Stimulated activated memory B cell treated with anti-CD40 and anti-IgM and Interleukin-4, amounts not matched to agents 10 μg/mL and 1 μg/mL and 100 μg/mL, for 72 hours (primary cell): ENCODE results near the gene ADAMTS20.
"Not testable (repeated sequence)": the region's sequence is repeated elsewhere in the genome, so short reads cannot be mapped to it uniquely, and the experiment has no call there.

Experiments used
- ATAC-seq: fragments of 150-1000 bp; cut with Tn5 transposase; 2 replicates; pipeline ENCODE4 v1.10.0; 2021
- H3K27ac Mint-ChIP-seq: one replicate; pipeline ENCODE4 v1.8.0; 2022; ENCODE audit warnings: mild to moderate bottlenecking, mixed read lengths
- H3K27me3 Mint-ChIP-seq: one replicate; pipeline ENCODE4 v1.8.0; 2022; ENCODE audit warnings: mixed read lengths
- H3K36me3 Mint-ChIP-seq: one replicate; pipeline ENCODE4 v1.8.0; 2022; ENCODE audit warnings: mixed read lengths
- H3K4me1 Mint-ChIP-seq: one replicate; pipeline ENCODE4 v1.8.0; 2022; ENCODE audit warnings: mixed read lengths
- H3K4me3 Mint-ChIP-seq: one replicate; pipeline ENCODE4 v1.8.0; 2022; ENCODE audit warnings: mild to moderate bottlenecking, moderate library complexity, mixed read lengths
- H3K9me3 Mint-ChIP-seq: one replicate; pipeline ENCODE4 v1.8.0; 2022; ENCODE audit warnings: mixed read lengths

ADAMTS20 gene

GRCh38 chr12:43550831-43551271 is 1.2 kb downstream of the ADAMTS20 start:
- Mint-ChIP-seq H3K4me3 (no peak overlapping the region), H3K36me3 (no peaks in the 10 kb centered on the region), H3K27me3 (peaks cover 28% of the 10 kb centered on the region), H3K9me3 (peaks cover 3% of the 10 kb centered on the region), H3K4me1 (no peaks in the 10 kb centered on the region), H3K27ac (no peak overlapping the region)
- no peak for ATAC-seq

- no peaks in the 10 kb centered on the region for H3K27me3 Mint-ChIP-seq
Measured at GRCh38 chr12:43544703-43545102, 7.3 kb downstream of the ADAMTS20 start.

GRCh38 chr12:43540470-43540869 is 11.5 kb downstream of the ADAMTS20 start:
- no peak overlapping the region for H3K27ac Mint-ChIP-seq
- ATAC-seq: no peak
- no peaks in the 10 kb centered on the region for H3K4me1 Mint-ChIP-seq
- H3K9me3 Mint-ChIP-seq: peaks cover 7% of the 10 kb centered on the region
- H3K4me3 Mint-ChIP-seq: no peak overlapping the region
- H3K27me3 Mint-ChIP-seq: no peaks in the 10 kb centered on the region
- no peaks in the 10 kb centered on the region for H3K36me3 Mint-ChIP-seq

More at GRCh38 chr12:43544703-43545102, 7.3 kb downstream of the ADAMTS20 start:
- Mint-ChIP-seq H3K4me1 (no peaks in the 10 kb centered on the region), H3K9me3 (no peaks in the 10 kb centered on the region), H3K4me3 (no peak overlapping the region), H3K36me3 (no peaks in the 10 kb centered on the region), H3K27ac (no peak overlapping the region)
- ATAC-seq: peak; percentile 31

- H3K36me3 Mint-ChIP-seq, H3K4me1 Mint-ChIP-seq, H3K4me3 Mint-ChIP-seq, ATAC-seq, H3K27me3 Mint-ChIP-seq, H3K9me3 Mint-ChIP-seq, H3K27ac Mint-ChIP-seq: not testable (repeated sequence)
Measured at GRCh38 chr12:43537675-43538074, 14.3 kb downstream of the ADAMTS20 start.

- no peaks in the 10 kb centered on the region for H3K9me3 Mint-ChIP-seq
- no peaks in the 10 kb centered on the region for H3K27me3 Mint-ChIP-seq
- peak; percentile 20 for ATAC-seq
- no peaks in the 10 kb centered on the region for H3K4me1 Mint-ChIP-seq
- no peak overlapping the region for H3K27ac Mint-ChIP-seq
- H3K4me3 Mint-ChIP-seq: no peak overlapping the region
- no peaks in the 10 kb centered on the region for H3K36me3 Mint-ChIP-seq
Measured at GRCh38 chr12:43516045-43516444, 36.0 kb downstream of the ADAMTS20 start.

DNA sequence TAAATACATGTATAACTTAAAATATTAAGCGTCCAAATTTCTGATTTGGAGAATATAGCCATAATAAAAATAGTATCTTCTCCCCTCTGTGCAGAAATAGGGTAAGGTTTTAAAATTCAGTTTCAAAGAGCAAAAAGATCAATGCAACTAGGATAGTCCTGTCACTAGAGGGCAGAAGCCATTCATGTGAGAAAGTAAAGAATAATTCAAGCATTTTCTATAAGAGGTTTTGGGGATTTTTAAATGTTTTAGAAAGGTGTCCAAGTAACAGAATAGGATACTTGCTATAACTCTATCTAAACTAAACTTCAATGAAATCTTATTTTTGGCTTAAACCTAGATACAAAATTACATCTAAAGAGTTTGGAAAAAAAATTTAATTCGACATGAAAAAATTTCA is 50.3 kb downstream of the ADAMTS20 start:
- Mint-ChIP-seq H3K36me3 (no peaks in the 10 kb centered on the region), H3K4me3 (no peak overlapping the region), H3K27me3 (no peaks in the 10 kb centered on the region), H3K4me1 (no peaks in the 10 kb centered on the region), H3K27ac (no peak overlapping the region), H3K9me3 (peaks cover 3% of the 10 kb centered on the region)
- ATAC-seq: no peak

GRCh38 chr12:43493261-43493797 is 58.7 kb downstream of the ADAMTS20 start:
- Mint-ChIP-seq H3K4me3 (no peak overlapping the region), H3K36me3 (no peaks in the 10 kb centered on the region), H3K27me3 (no peaks in the 10 kb centered on the region), H3K4me1 (no peaks in the 10 kb centered on the region), H3K9me3 (no peaks in the 10 kb centered on the region), H3K27ac (no peak overlapping the region)
- no peak for ATAC-seq

- Mint-ChIP-seq H3K27ac (no peak overlapping the region), H3K36me3 (no peaks in the 10 kb centered on the region), H3K27me3 (no peaks in the 10 kb centered on the region), H3K9me3 (peaks cover 14% of the 10 kb centered on the region), H3K4me1 (no peaks in the 10 kb centered on the region), H3K4me3 (no peak overlapping the region)
- ATAC-seq: no peak
Measured at GRCh38 chr12:43482311-43483085, 69.5 kb downstream of the ADAMTS20 start.

DNA sequence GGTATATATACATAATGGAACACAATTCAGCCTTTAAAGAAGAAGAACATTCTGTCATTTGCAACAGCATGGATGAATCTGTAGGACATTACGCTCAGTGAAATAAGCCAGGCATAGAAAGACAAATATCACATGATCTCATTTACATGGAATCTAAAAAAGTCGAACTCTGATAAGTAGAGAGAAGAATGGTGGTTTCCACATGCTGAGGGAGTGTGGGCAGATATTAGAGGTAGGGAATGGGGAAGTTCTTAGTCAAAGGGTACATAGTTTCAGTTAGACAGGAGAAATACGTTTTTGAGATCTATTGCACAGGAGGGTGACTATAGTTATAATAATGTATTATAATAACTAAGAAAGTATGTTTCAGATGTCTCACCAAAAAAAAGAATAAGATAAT is 71.4 kb downstream of the ADAMTS20 start:
- H3K27ac Mint-ChIP-seq: no peak overlapping the region
- H3K27me3 Mint-ChIP-seq: no peaks in the 10 kb centered on the region
- no peak for ATAC-seq
- no peaks in the 10 kb centered on the region for H3K4me1 Mint-ChIP-seq
- H3K36me3 Mint-ChIP-seq: no peaks in the 10 kb centered on the region
- no peak overlapping the region for H3K4me3 Mint-ChIP-seq
- H3K9me3 Mint-ChIP-seq: peaks cover 10% of the 10 kb centered on the region

DNA sequence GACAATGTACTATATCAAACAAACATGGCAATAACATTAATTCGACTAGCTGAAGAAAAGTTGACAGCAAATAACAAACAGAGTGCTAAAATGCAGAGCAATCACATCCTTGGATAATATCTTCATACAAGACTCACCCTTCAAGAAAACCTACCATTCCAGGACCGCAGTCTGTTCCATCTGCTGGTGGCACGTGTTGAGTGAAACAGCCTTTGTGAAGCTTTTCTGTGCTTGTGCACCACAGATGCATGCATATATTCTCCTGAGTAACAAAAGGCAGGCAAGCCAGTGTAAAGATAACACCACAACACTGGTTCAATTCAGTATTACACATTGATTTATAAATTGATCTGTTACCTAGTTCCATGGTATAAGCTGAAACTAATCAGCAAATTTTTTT is 89.3 kb downstream of the ADAMTS20 start:
- no peaks in the 10 kb centered on the region for H3K4me1 Mint-ChIP-seq
- no peak for ATAC-seq
- no peaks in the 10 kb centered on the region for H3K36me3 Mint-ChIP-seq
- no peaks in the 10 kb centered on the region for H3K27me3 Mint-ChIP-seq
- H3K9me3 Mint-ChIP-seq: no peaks in the 10 kb centered on the region
- no peak overlapping the region for H3K4me3 Mint-ChIP-seq
- H3K27ac Mint-ChIP-seq: no peak overlapping the region

GRCh38 chr12:43462080-43462479 is 89.9 kb downstream of the ADAMTS20 start:
- Mint-ChIP-seq H3K9me3 (peaks cover 2% of the 10 kb centered on the region), H3K4me1 (no peaks in the 10 kb centered on the region), H3K4me3 (no peak overlapping the region), H3K27me3 (no peaks in the 10 kb centered on the region), H3K36me3 (no peaks in the 10 kb centered on the region), H3K27ac (no peak overlapping the region)
- ATAC-seq: no peak

- Mint-ChIP-seq H3K27me3 (no peaks in the 10 kb centered on the region), H3K4me1 (no peaks in the 10 kb centered on the region), H3K4me3 (no peak overlapping the region), H3K9me3 (peaks cover 12% of the 10 kb centered on the region), H3K36me3 (no peaks in the 10 kb centered on the region), H3K27ac (no peak overlapping the region)
- ATAC-seq: no peak
Measured at GRCh38 chr12:43459285-43459684, 92.7 kb downstream of the ADAMTS20 start.

DNA sequence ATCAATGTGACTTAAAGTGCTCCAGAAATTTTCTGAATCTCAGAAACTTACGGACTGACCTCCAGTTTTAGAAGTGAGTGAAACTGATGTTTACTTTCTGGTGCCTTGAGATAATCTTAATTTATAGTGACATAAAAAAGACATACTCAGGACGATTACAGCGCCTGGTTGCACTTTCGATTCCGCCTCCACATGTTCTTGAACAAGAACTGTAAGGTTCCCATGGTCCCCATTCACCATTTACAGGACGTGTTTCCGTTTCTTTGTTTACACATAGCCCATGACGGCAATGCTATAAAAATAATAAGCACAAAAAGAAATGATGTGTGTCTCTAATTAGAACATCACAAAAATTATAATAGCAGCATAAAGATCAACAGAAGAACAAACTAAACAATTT is 98.2 kb downstream of the ADAMTS20 start:
- Mint-ChIP-seq H3K9me3 (peaks cover 12% of the 10 kb centered on the region), H3K36me3 (no peaks in the 10 kb centered on the region), H3K27ac (no peak overlapping the region), H3K4me1 (no peaks in the 10 kb centered on the region), H3K4me3 (no peak overlapping the region), H3K27me3 (no peaks in the 10 kb centered on the region)
- ATAC-seq: no peak

- no peaks in the 10 kb centered on the region for H3K9me3 Mint-ChIP-seq
Measured at GRCh38 chr12:43444940-43445564, 107.0 kb downstream of the ADAMTS20 start.

GRCh38 chr12:43436597-43436996 is 115.4 kb downstream of the ADAMTS20 start:
- no peaks in the 10 kb centered on the region for H3K36me3 Mint-ChIP-seq
- no peaks in the 10 kb centered on the region for H3K4me1 Mint-ChIP-seq
- H3K4me3 Mint-ChIP-seq: no peak overlapping the region
- no peaks in the 10 kb centered on the region for H3K9me3 Mint-ChIP-seq
- H3K27me3 Mint-ChIP-seq: no peaks in the 10 kb centered on the region
- H3K27ac Mint-ChIP-seq: no peak overlapping the region
- no peak for ATAC-seq

More at GRCh38 chr12:43444940-43445564, 107.0 kb downstream of the ADAMTS20 start:
- no peaks in the 10 kb centered on the region for H3K4me1 Mint-ChIP-seq
- ATAC-seq: no peak
- no peak overlapping the region for H3K4me3 Mint-ChIP-seq
- H3K27me3 Mint-ChIP-seq: peaks cover 8% of the 10 kb centered on the region
- H3K36me3 Mint-ChIP-seq: no peaks in the 10 kb centered on the region
- no peak overlapping the region for H3K27ac Mint-ChIP-seq

DNA sequence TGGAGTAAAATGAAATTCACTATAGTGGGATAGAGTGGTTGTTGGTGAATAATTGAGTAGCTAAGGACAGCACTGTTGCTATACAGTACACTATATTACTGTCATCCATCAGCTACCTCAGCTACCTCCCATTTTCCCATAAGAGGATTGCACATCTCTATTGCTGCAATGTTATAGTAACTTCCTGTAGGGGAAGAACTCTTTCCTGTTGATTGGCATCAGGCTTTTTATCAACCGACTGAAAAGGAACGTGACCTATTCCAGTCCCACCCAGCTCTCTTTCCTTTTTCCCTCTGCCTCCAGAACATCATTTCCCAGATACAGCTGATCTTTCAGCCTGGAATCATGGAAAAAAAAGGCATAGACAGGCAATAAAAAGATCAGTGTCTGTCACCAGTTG is 117.4 kb downstream of the ADAMTS20 start:
- no peaks in the 10 kb centered on the region for H3K9me3 Mint-ChIP-seq
- no peak overlapping the region for H3K4me3 Mint-ChIP-seq
- ATAC-seq: no peak
- H3K4me1 Mint-ChIP-seq: no peaks in the 10 kb centered on the region
- H3K27ac Mint-ChIP-seq: no peak overlapping the region
- H3K27me3 Mint-ChIP-seq: no peaks in the 10 kb centered on the region
- H3K36me3 Mint-ChIP-seq: no peaks in the 10 kb centered on the region
